Spleen (tissue), 7 donors: Measurements from ENCODE around the gene HMGCR.

Experiments used
- CTCF ChIP-seq, 11 experiments: fragments of 200-600 bp in 7 of 11; fragments of 450-650 bp in 4 of 11; sonication (generic) in 4 of 11; IDR thresholded peaks in 8 of 11; conservative IDR thresholded peaks in 3 of 11; 1 replicate in 7 of 11; 2 replicates in 4 of 11; pipeline versions ENCODE4 v1.4.0 to v1.8.0; 2016 to 2021; ENCODE audit warnings: antibody characterized with exemption in 11 of 11, inconsistent platforms in 4 of 11, mild to moderate bottlenecking in 1 of 11
- POLR2A ChIP-seq, 3 donors: fragments of 450-650 bp; IDR thresholded peaks; one replicate each; pipeline ENCODE4 v1.5.1; 2017; ENCODE audit warnings: antibody characterized with exemption in 3 of 3, mild to moderate bottlenecking in 1 of 3
- donor health status: DM: no; HTN: no; CAD: no; lungs with moderate emphysema.
- donor health status: DM: no; HTN: no; CAD: no.
- donor health status: DM: no; HTN: no; CAD: no.

GRCh38 chr5:75331095-75332090 is 5.6 kb upstream of the HMGCR start:
- no peak for TF ChIP-seq CTCF (IDR thresholded peaks at IDR 0.05 in 8 of 11, conservative IDR thresholded peaks at IDR 0.05 in 3 of 11)
- no peak for TF ChIP-seq POLR2A (IDR thresholded peaks at IDR 0.05)
